GM12878 (cell line): ENCODE data around the gene ASB6. TPM values are rescaled to one million over a fixed set of nuclear protein-coding genes. Genes with fewer than 3 reads are reported as not detected.

ENCODE experiments used
- CBFB ChIP-seq: IDR thresholded peaks from 2 replicates; pipeline ENCODE4 v1.6.1; 2016; ENCODE audit warnings: antibody characterized with exemption, low read depth
- CHD1 ChIP-seq: IDR thresholded peaks from 2 replicates; pipeline ENCODE4 v1.6.1; 2012; ENCODE audit warnings: low read depth, low read length, improper control_type of control experiment
- ESRRA ChIP-seq: IDR thresholded peaks from 2 replicates; pipeline ENCODE4 v1.6.1; 2012; ENCODE audit warnings: mild to moderate bottlenecking, low read length, improper control_type of control experiment
- FOXM1 ChIP-seq: IDR thresholded peaks from 2 replicates; pipeline ENCODE4 v1.6.1; 2012; ENCODE audit warnings: low read depth, mild to moderate bottlenecking, inconsistent platforms, low read length, moderate library complexity
- GATAD2B ChIP-seq: fragments of 450-650 bp; conservative IDR thresholded peaks from 2 replicates; pipeline ENCODE4 v1.6.1; 2017; ENCODE audit warnings: low read depth, mild to moderate bottlenecking, moderate library complexity
- IKZF2 ChIP-seq, 2 experiments: fragments of 450-650 bp; IDR thresholded peaks; 2 replicates each; pipeline ENCODE4 v1.6.1; 2017; ENCODE audit warnings: mild to moderate bottlenecking in 2 of 2, moderate library complexity in 2 of 2
- IRF4 ChIP-seq: IDR thresholded peaks from 2 replicates; pipeline ENCODE4 v1.6.1; 2011; ENCODE audit warnings: low read depth, low read length
- KLF5 ChIP-seq: fragments of 450-650 bp; IDR thresholded peaks from 2 replicates; pipeline ENCODE4 v1.6.1; 2014; ENCODE audit warnings: mild to moderate bottlenecking; ENCODE audit not compliant: partially characterized antibody
- NR2C2 ChIP-seq: IDR thresholded peaks from 2 replicates; pipeline ENCODE4 v1.6.1; 2011; ENCODE audit warnings: borderline replicate concordance, low read depth; ENCODE audit not compliant: control insufficient read depth, insufficient read length
- RELA ChIP-seq: fragments of 450-650 bp; IDR thresholded peaks from 2 replicates; pipeline ENCODE4 v1.8.0; 2014; ENCODE audit warnings: borderline replicate concordance; ENCODE audit not compliant: partially characterized antibody
- ZZZ3 ChIP-seq: IDR thresholded peaks from 2 replicates; pipeline ENCODE4 v1.6.1; 2011; ENCODE audit warnings: low read depth; ENCODE audit not compliant: control insufficient read depth, insufficient read length
- polyA plus RNA-seq, 11 experiments: library from polyadenylated mRNA; depleted of rRNA in 4 of 11; unstranded in 6 of 11; stranded (reverse) in 5 of 11; fragments of >200 nt; fragmentation: Nextera tagmentation in 4 of 11; fragmentation: Illumina TruSeq in 1 of 11; extraction: Ambion mirVana in 4 of 11; extraction: Trizol in 1 of 11; gene quantifications; 1 replicate in 1 of 11; 2 replicates in 10 of 11; pipeline versions ENCODE4 v1.2.1 to v1.2.3, GENCODE V29; 2011 to 2016; ENCODE audit warnings: inconsistent platforms in 2 of 11, missing spikeins in 2 of 11, low read depth in 1 of 11
- total RNA-seq, 4 experiments: library from RNA; depleted of rRNA in 3 of 4; stranded (reverse); fragments of >200 nt in 3 of 4; fragmentation: Illumina TruSeq in 1 of 4; extraction: Trizol in 1 of 4; gene quantifications; 2 replicates each; pipeline versions ENCODE4 v1.2.1 to v1.2.3, GENCODE V29; 2013 to 2021
- TF ChIP-seq, protein P1 (sequence below): fragments of 450-650 bp; IDR thresholded peaks from 2 replicates; pipeline ENCODE4 v1.6.1; 2016; ENCODE audit warnings: mild to moderate bottlenecking
- TF ChIP-seq, protein P2 (sequence below): fragments of 450-650 bp; IDR thresholded peaks from 2 replicates; pipeline ENCODE4 v1.6.1; 2014; ENCODE audit warnings: mild to moderate bottlenecking
- TF ChIP-seq, protein P3 (sequence below): fragments of 450-650 bp; IDR thresholded peaks from 2 replicates; pipeline ENCODE4 v1.6.1; 2017; ENCODE audit warnings: mild to moderate bottlenecking, moderate library complexity

Gene ASB6
- total and polyA plus RNA-seq, 10 of the 15 experiments (the other 5 are each of a cell fraction or from before 2014, with no cell fraction given) = 0.80 to 18.2 (median 9.9) TPM

DNA sequence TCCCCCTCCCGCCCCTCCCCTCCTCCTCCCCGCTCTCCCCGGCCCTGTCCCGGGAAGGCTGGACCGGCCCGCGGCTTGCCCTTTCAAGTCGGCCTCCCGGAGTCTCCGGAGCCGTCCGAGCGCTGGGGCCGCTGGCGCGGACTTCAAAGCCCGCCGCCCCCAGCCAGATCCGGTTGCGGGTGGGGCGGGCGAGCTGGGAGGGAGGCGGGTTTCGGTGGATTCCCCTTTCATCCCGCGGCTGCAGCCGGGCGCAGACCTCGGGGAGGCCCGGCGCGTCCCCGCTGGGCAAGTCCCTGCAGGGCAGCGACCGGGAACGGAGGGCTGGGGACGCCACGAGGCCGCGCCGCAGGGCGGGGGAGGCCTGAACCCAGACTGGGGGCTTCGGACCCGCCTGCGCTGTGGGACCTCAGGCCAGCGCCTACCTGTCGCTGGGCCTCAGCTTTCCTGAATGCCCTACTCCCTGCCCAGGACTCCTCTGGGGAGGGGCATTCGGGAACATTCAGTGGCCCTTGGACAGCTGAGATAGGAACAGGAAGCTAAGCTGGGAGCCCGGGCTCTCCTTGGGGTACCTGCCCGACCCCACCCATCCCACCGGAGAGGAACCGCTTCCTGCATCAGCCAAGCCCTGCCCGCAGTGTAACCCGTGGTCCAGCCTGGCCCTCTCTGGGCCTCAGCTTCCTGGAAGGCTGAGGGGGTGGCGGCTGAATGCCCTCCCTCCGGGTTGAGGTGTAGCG, 44.4 kb downstream of the ASB6 start (continued):
- TF ChIP-seq, protein P1, sequence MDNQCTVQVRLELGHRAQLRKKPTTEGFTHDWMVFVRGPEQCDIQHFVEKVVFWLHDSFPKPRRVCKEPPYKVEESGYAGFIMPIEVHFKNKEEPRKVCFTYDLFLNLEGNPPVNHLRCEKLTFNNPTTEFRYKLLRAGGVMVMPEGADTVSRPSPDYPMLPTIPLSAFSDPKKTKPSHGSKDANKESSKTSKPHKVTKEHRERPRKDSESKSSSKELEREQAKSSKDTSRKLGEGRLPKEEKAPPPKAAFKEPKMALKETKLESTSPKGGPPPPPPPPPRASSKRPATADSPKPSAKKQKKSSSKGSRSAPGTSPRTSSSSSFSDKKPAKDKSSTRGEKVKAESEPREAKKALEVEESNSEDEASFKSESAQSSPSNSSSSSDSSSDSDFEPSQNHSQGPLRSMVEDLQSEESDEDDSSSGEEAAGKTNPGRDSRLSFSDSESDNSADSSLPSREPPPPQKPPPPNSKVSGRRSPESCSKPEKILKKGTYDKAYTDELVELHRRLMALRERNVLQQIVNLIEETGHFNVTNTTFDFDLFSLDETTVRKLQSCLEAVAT = no peak
- TF ChIP-seq GATAD2B = no peak; the same call in 1 of the 2 replicates
- TF ChIP-seq IRF4 = no peak
- TF ChIP-seq RELA = peak; percentile 65
- no peak for TF ChIP-seq ZZZ3
- TF ChIP-seq NR2C2 = no peak
- TF ChIP-seq KLF5 = peak; percentile 47
- no peak for TF ChIP-seq ESRRA
- TF ChIP-seq, protein P2, sequence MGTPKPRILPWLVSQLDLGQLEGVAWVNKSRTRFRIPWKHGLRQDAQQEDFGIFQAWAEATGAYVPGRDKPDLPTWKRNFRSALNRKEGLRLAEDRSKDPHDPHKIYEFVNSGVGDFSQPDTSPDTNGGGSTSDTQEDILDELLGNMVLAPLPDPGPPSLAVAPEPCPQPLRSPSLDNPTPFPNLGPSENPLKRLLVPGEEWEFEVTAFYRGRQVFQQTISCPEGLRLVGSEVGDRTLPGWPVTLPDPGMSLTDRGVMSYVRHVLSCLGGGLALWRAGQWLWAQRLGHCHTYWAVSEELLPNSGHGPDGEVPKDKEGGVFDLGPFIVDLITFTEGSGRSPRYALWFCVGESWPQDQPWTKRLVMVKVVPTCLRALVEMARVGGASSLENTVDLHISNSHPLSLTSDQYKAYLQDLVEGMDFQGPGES = no peak
- no peak for TF ChIP-seq CHD1
- TF ChIP-seq, protein P3, sequence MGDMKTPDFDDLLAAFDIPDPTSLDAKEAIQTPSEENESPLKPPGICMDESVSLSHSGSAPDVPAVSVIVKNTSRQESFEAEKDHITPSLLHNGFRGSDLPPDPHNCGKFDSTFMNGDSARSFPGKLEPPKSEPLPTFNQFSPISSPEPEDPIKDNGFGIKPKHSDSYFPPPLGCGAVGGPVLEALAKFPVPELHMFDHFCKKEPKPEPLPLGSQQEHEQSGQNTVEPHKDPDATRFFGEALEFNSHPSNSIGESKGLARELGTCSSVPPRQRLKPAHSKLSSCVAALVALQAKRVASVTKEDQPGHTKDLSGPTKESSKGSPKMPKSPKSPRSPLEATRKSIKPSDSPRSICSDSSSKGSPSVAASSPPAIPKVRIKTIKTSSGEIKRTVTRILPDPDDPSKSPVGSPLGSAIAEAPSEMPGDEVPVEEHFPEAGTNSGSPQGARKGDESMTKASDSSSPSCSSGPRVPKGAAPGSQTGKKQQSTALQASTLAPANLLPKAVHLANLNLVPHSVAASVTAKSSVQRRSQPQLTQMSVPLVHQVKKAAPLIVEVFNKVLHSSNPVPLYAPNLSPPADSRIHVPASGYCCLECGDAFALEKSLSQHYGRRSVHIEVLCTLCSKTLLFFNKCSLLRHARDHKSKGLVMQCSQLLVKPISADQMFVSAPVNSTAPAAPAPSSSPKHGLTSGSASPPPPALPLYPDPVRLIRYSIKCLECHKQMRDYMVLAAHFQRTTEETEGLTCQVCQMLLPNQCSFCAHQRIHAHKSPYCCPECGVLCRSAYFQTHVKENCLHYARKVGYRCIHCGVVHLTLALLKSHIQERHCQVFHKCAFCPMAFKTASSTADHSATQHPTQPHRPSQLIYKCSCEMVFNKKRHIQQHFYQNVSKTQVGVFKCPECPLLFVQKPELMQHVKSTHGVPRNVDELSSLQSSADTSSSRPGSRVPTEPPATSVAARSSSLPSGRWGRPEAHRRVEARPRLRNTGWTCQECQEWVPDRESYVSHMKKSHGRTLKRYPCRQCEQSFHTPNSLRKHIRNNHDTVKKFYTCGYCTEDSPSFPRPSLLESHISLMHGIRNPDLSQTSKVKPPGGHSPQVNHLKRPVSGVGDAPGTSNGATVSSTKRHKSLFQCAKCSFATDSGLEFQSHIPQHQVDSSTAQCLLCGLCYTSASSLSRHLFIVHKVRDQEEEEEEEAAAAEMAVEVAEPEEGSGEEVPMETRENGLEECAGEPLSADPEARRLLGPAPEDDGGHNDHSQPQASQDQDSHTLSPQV = no peak
- TF ChIP-seq FOXM1 = no peak
- peak in 1 of 2 experiments; percentile 28; a peak in 1 of 4 replicates for TF ChIP-seq IKZF2 (IDR thresholded peaks at IDR 0.05)
- no peak for TF ChIP-seq CBFB
